ENCODE data around the gene TBC1D2B. TPM values are rescaled to one million over a fixed set of nuclear protein-coding genes. Genes with fewer than 3 reads are reported as not detected.

Gene TBC1D2B
- polyA plus RNA-seq (2011; rRNA removed): 37.3 and 39.8 TPM in 2 replicates
- 36.0 and 41.3 TPM in 2 replicates for polyA minus RNA-seq (2011; rRNA and poly(A)+ RNA removed)

DNA sequence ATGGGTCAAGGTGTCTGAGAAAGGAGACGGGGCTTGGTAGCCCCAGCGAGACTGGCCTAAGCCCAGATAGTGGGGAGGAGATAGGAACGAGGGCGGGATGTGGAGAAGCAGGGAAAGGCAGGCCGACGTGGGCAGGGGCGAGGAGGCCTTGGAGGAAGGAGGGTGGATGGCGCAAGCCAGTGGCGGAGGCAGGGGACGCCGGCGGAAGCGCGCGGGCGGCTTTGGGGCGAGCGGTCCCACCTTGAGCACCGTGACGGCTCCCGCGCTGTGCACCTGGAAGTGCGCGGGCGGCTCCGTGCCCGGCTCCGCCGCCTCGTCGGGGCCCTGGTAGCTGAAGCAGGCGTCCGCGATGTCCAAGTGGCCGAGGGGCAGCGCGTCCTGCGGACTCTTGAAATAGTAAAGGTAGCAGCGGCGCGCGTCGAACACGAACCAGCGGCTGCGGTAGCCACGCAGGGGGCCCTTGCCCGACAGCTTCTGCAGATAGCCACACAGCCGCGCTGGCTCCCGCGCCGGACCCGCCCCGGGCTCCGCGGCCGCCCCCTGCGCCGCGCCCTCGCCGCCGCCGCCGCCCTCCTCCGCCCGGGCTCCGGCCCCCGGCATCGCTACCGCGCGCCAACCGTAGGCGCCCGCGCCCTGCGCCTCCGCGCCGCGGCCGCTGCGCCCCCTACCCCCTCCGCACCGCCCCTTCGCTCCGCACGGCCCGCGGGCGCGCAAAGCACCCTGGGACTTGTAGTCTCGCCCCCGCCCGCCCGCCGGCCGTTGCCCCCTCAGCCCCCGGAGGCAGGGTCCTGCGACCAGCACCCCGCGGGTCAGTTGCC is at the start of gene TBC1D2B:
TSS of gene TBC1D2B (minus strand) at position 659 of the 818 bp plus-strand sequence. CDS start at position 600, 59 bp downstream.
- no peaks in the 10 kb centered on the region for H3K27me3 ChIP-seq (ENCODE audit: control insufficient read depth, insufficient read depth, low read length)
- DNase-seq (ENCODE audit: low read depth): no peak
- TF ChIP-seq, protein P1, sequence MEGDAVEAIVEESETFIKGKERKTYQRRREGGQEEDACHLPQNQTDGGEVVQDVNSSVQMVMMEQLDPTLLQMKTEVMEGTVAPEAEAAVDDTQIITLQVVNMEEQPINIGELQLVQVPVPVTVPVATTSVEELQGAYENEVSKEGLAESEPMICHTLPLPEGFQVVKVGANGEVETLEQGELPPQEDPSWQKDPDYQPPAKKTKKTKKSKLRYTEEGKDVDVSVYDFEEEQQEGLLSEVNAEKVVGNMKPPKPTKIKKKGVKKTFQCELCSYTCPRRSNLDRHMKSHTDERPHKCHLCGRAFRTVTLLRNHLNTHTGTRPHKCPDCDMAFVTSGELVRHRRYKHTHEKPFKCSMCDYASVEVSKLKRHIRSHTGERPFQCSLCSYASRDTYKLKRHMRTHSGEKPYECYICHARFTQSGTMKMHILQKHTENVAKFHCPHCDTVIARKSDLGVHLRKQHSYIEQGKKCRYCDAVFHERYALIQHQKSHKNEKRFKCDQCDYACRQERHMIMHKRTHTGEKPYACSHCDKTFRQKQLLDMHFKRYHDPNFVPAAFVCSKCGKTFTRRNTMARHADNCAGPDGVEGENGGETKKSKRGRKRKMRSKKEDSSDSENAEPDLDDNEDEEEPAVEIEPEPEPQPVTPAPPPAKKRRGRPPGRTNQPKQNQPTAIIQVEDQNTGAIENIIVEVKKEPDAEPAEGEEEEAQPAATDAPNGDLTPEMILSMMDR (IDR thresholded peaks at IDR 0.05; ENCODE audit: insufficient read depth, low read depth, low read length): no peak
- H3K36me3 ChIP-seq (ENCODE audit: control insufficient read depth, insufficient read depth, low read length): no peaks in the 10 kb centered on the region
- POLR2A ChIA-PET: no interaction called here
- CTCF ChIA-PET: interaction anchor here (0.8 to 1.8 kb wide), 2 partner anchors 10 to 16 kb away, joined by 3 to 7 read pairs; no protein-coding TSS in a partner anchor
- H3K4me3 ChIP-seq (ENCODE audit: low read depth, low read length): peak within 1 kb of the TSS; percentile 93

DNA sequence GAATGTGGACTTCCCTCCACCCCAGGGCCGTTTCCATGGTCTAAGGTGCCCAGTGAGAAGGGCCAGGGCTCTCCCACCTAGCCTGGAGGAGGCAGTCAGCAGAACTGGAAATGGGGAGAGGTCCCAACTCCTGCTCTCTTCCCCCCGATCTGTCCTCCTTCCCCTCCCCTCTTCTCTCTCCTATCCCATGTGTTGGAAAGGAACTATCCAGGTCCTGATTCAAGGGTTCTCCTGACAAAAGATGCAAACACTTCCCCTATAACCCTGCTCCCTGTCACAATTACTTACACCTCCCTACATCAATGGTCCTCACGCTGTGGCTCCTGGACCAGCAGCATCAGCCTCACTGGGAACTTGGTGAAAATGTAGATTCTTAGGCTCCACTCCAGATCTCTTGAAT is 47.8 kb upstream of the TBC1D2B start:
- ChIA-PET POLR2A (no interaction called here), CTCF (interaction anchor here (1.5 to 2.1 kb wide), 2 partner anchors 116 to 157 kb away, joined by 6 to 8 read pairs; no protein-coding TSS in a partner anchor)
- TF ChIP-seq, protein P1 (IDR thresholded peaks at IDR 0.05; ENCODE audit: insufficient read depth, low read depth, low read length): no peak
- no peak for DNase-seq (ENCODE audit: low read depth)
- no peak overlapping the region for H3K4me3 ChIP-seq (ENCODE audit: low read depth, low read length)
- no peaks in the 10 kb centered on the region for H3K36me3 ChIP-seq (ENCODE audit: control insufficient read depth, insufficient read depth, low read length)
- no peaks in the 10 kb centered on the region for H3K27me3 ChIP-seq (ENCODE audit: control insufficient read depth, insufficient read depth, low read length)

DNA sequence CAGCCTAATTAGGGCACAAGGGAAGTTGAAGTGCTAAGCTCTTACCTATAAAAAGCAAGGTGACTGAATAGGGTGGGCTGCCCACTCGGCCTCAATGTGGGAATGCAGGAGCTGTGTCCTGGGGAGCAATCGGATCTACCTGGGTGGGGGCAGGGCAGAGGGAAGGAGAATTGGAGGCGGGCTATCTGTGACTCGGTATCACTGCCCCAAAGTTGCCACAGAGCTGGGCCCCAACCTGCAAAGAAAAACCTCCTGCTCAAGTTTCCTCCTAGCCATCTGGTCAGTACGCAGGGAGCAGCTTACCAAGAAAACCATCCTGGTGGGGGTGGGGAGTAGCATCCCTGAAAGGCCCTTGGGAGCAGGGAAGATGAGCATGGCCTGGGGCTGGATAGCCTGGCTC is 43.0 kb upstream of the TBC1D2B start:
- POLR2A ChIA-PET: no interaction called here
- Histone ChIP-seq H3K36me3 (ENCODE audit: control insufficient read depth, insufficient read depth, low read length) (no peaks in the 10 kb centered on the region), H3K27me3 (ENCODE audit: control insufficient read depth, insufficient read depth, low read length) (no peaks in the 10 kb centered on the region), H3K4me3 (ENCODE audit: low read depth, low read length) (no peak overlapping the region)
- CTCF ChIA-PET: interaction anchor here (0.9 to 1.3 kb wide), 6 partner anchors 10 to 161 kb away, joined by 3 to 5 read pairs (median 4); no protein-coding TSS in a partner anchor
- TF ChIP-seq, protein P1 (IDR thresholded peaks at IDR 0.05; ENCODE audit: insufficient read depth, low read depth, low read length): no peak
- DNase-seq (ENCODE audit: low read depth): no peak

DNA sequence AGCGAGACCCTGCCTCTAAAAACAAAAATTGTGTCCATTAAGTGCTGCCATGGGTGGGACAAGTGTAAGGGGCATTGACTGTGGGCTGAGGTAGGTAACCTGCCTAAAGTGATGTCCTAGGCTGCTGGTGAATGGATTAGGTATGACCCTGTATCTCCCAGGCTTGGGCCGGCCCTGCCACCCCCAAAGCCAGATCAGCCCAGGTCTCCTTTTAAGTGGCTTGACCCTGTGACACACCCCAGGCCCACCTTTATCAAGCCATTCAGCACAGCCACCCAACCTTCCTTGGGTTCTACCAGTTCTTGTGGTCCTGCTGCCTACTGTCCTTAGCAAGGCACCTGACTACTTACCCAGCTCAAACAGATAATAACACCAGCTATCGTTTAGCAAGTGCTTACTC is 35.0 kb upstream of the TBC1D2B start:
- POLR2A ChIA-PET: no interaction called here
- H3K27me3 ChIP-seq (ENCODE audit: control insufficient read depth, insufficient read depth, low read length): no peaks in the 10 kb centered on the region
- no peak for DNase-seq (ENCODE audit: low read depth)

DNA sequence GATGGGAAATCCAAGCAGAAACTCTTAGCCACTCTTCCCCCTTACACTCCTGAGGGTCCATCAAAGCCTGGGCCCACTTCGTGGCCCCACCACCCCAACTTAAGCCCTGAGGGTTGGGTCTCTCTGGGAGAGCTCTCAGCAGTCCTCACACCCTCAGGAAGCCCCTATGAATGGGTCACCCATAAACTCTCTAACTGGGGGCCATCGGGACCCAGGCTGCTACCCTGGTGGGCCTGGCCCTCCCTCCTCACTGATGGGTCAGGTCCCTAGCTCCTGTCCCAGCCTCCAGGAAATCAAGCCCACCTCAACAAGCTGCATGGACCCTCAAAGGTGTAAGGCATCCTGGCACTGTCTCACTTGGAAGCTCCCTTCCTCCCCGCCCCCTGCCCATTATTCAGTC is 34.3 kb upstream of the TBC1D2B start:
- Histone ChIP-seq H3K27me3 (ENCODE audit: control insufficient read depth, insufficient read depth, low read length) (no peaks in the 10 kb centered on the region), H3K36me3 (ENCODE audit: control insufficient read depth, insufficient read depth, low read length) (no peaks in the 10 kb centered on the region), H3K4me3 (ENCODE audit: low read depth, low read length) (no peak overlapping the region)
- no peak for DNase-seq (ENCODE audit: low read depth)
- ChIA-PET POLR2A (no interaction called here), CTCF (interaction anchor here (0.6 to 14.4 kb wide), 18 partner anchors 10 to 598 kb away, joined by 3 to 282 read pairs (median 4); partner anchors contain the start of genes ACSBG1 and CIB2)
- TF ChIP-seq, protein P1 (IDR thresholded peaks at IDR 0.05; ENCODE audit: insufficient read depth, low read depth, low read length): no peak

More for the DNA sequence above, 35.0 kb upstream of the TBC1D2B start:
- CTCF ChIA-PET: interaction anchor here (0.6 to 14.4 kb wide), 23 partner anchors 11 to 1282 kb away, joined by 3 to 282 read pairs (median 4); partner anchors contain the start of genes ACSBG1 and CIB2
- Histone ChIP-seq H3K4me3 (ENCODE audit: low read depth, low read length) (no peak overlapping the region), H3K36me3 (ENCODE audit: control insufficient read depth, insufficient read depth, low read length) (no peaks in the 10 kb centered on the region)
- TF ChIP-seq, protein P1 (IDR thresholded peaks at IDR 0.05; ENCODE audit: insufficient read depth, low read depth, low read length): no peak
